H9 (cell line): ENCODE measurements around the gene SRF. TPM values are rescaled to one million over a fixed set of nuclear protein-coding genes. Genes with fewer than 3 reads are reported as not detected.

Experiments used
- DNase-seq: peaks from one replicate; pipeline ENCODE4 v3.0.0-alpha.2; 2017
- H2AFZ ChIP-seq: one replicate; pipeline ENCODE4 v1.6.1; 2013; ENCODE audit warnings: mild to moderate bottlenecking, low read length, control low read depth, moderate library complexity
- H2AK5ac ChIP-seq: 2 replicates; pipeline ENCODE4 v1.6.1; 2013; ENCODE audit warnings: low read length, control low read depth, mixed read lengths; ENCODE audit not compliant: insufficient read length
- H2BK120ac ChIP-seq: one replicate; pipeline ENCODE4 v1.6.1; 2013; ENCODE audit warnings: low read depth, mild to moderate bottlenecking, low read length, control low read depth, inconsistent platforms; ENCODE audit not compliant: poor library complexity, severe bottlenecking
- H2BK12ac ChIP-seq: 2 replicates; pipeline ENCODE4 v1.6.1; 2013; ENCODE audit warnings: low read length, control low read depth, mixed read lengths, low read depth; ENCODE audit not compliant: insufficient read length
- H2BK15ac ChIP-seq: 2 replicates; pipeline ENCODE4 v1.6.1; 2013; ENCODE audit warnings: low read depth, low read length, control low read depth
- H2BK20ac ChIP-seq: one replicate; pipeline ENCODE4 v1.6.1; 2013; ENCODE audit warnings: low read depth, mild to moderate bottlenecking, low read length, control low read depth, inconsistent platforms; ENCODE audit not compliant: poor library complexity, severe bottlenecking
- H2BK5ac ChIP-seq: 2 replicates; pipeline ENCODE4 v1.6.1; 2013; ENCODE audit warnings: low read length, control low read depth, mixed read lengths; ENCODE audit not compliant: insufficient read length
- H3K14ac ChIP-seq: 2 replicates; pipeline ENCODE4 v1.6.1; 2013; ENCODE audit warnings: low read length, control low read depth; ENCODE audit not compliant: insufficient read depth
- H3K18ac ChIP-seq: 2 replicates; pipeline ENCODE4 v1.6.1; 2013; ENCODE audit warnings: low read depth, mild to moderate bottlenecking, mixed read lengths, low read length, control low read depth; ENCODE audit not compliant: insufficient read length
- H3K23ac ChIP-seq: 2 replicates; pipeline ENCODE4 v1.6.1; 2013; ENCODE audit warnings: low read length, control low read depth, mixed read lengths, low read depth; ENCODE audit not compliant: insufficient read length
- H3K23me2 ChIP-seq: 2 replicates; pipeline ENCODE4 v1.6.1; 2013; ENCODE audit warnings: low read depth, mild to moderate bottlenecking, mixed read lengths, low read length, control low read depth; ENCODE audit not compliant: insufficient read length, poor library complexity, severe bottlenecking
- H3K27ac ChIP-seq: 2 replicates; pipeline ENCODE4 v1.5.1; 2013; ENCODE audit warnings: low read length, control low read depth, mixed read lengths, low read depth; ENCODE audit not compliant: insufficient read length
- H3K27me3 ChIP-seq: 2 replicates; pipeline ENCODE4 v1.6.1; 2013; ENCODE audit warnings: low read length, control low read depth, inconsistent platforms; ENCODE audit not compliant: insufficient read depth
- H3K4ac ChIP-seq: 2 replicates; pipeline ENCODE4 v1.6.1; 2013; ENCODE audit warnings: low read depth, mild to moderate bottlenecking, control low read depth, inconsistent platforms, low read length, moderate library complexity
- H3K4me1 ChIP-seq: 2 replicates; pipeline ENCODE4 v1.6.1; 2013; ENCODE audit warnings: low read length, control low read depth, inconsistent platforms; ENCODE audit not compliant: insufficient read depth
- H3K4me2 ChIP-seq: 2 replicates; pipeline ENCODE4 v1.6.1; 2013; ENCODE audit warnings: low read length, control low read depth, mixed read lengths; ENCODE audit not compliant: insufficient read length, insufficient read depth
- H3K56ac ChIP-seq: 2 replicates; pipeline ENCODE4 v1.6.1; 2013; ENCODE audit warnings: low read depth, mild to moderate bottlenecking, mixed read lengths, low read length, control low read depth; ENCODE audit not compliant: insufficient read length
- H3K79me1 ChIP-seq: 2 replicates; pipeline ENCODE4 v1.6.1; 2013; ENCODE audit warnings: low read depth, mild to moderate bottlenecking, moderate library complexity, low read length, control low read depth, inconsistent platforms; ENCODE audit not compliant: insufficient read depth, poor library complexity, severe bottlenecking
- H3K79me2 ChIP-seq: 2 replicates; pipeline ENCODE4 v1.6.1; 2013; ENCODE audit warnings: low read length, control low read depth, inconsistent platforms; ENCODE audit not compliant: insufficient read depth
- H3K9ac ChIP-seq: 2 replicates; pipeline ENCODE4 v1.6.1; 2013; ENCODE audit warnings: low read length, control low read depth, mixed read lengths; ENCODE audit not compliant: insufficient read length; ENCODE audit errors: extremely low read depth
- H3K9me3 ChIP-seq: one replicate; pipeline ENCODE4 v1.6.1; 2013; ENCODE audit warnings: low read depth, low read length, inconsistent platforms; ENCODE audit not compliant: control insufficient read depth
- H3T11ph ChIP-seq: one replicate; pipeline ENCODE4 v1.6.1; 2013; ENCODE audit warnings: mild to moderate bottlenecking, low read length, control low read depth, inconsistent platforms
- H4K20me1 ChIP-seq: one replicate; pipeline ENCODE4 v1.6.1; 2013; ENCODE audit not compliant: control insufficient read depth, insufficient read length, insufficient read depth
- H4K5ac ChIP-seq: 2 replicates; pipeline ENCODE4 v1.6.1; 2013; ENCODE audit warnings: low read depth, mild to moderate bottlenecking, mixed read lengths, low read length, control low read depth; ENCODE audit not compliant: insufficient read length
- H4K8ac ChIP-seq: replicated peaks from 2 replicates; pipeline ENCODE4 v1.6.1; 2013; ENCODE audit warnings: low read length, control low read depth, mixed read lengths, low read depth; ENCODE audit not compliant: insufficient read length
- H4K91ac ChIP-seq: 2 replicates; pipeline ENCODE4 v1.6.1; 2013; ENCODE audit warnings: low read depth, mild to moderate bottlenecking, moderate library complexity, mixed read lengths, low read length, control low read depth; ENCODE audit not compliant: insufficient read length
- H3K27ac Mint-ChIP-seq, 3 experiments: 2 replicates in 2 of 3; 3 replicates in 1 of 3; pipeline ENCODE4 v1.8.0; 2020 to 2021; ENCODE audit warnings: mixed read lengths in 3 of 3, mild to moderate bottlenecking in 1 of 3, moderate library complexity in 1 of 3
- H3K27me3 Mint-ChIP-seq: 2 replicates; pipeline ENCODE4 v1.8.0; 2021; ENCODE audit warnings: low read depth, mild to moderate bottlenecking, moderate library complexity, mixed read lengths
- H3K36me3 Mint-ChIP-seq, 3 experiments: 2 replicates in 2 of 3; 3 replicates in 1 of 3; pipeline ENCODE4 v1.8.0; 2020 to 2021; ENCODE audit warnings: low read depth in 3 of 3, mixed read lengths in 3 of 3; ENCODE audit not compliant: insufficient read depth in 1 of 3
- H3K4me1 Mint-ChIP-seq, 2 experiments: 2 replicates each; pipeline ENCODE4 v1.8.0; 2020; ENCODE audit warnings: mixed read lengths in 2 of 2
- H3K4me3 Mint-ChIP-seq, 2 experiments: 2 replicates in 1 of 2; 3 replicates in 1 of 2; pipeline ENCODE4 v1.8.0; 2020 to 2021; ENCODE audit warnings: mild to moderate bottlenecking in 2 of 2, mixed read lengths in 2 of 2, moderate library complexity in 1 of 2
- H3K9me3 Mint-ChIP-seq, 2 experiments: 2 replicates in 1 of 2; 3 replicates in 1 of 2; pipeline ENCODE4 v1.8.0; 2020; ENCODE audit warnings: mild to moderate bottlenecking in 2 of 2, mixed read lengths in 2 of 2, moderate library complexity in 1 of 2
- CTCF ChIP-seq: fragments of 200-600 bp; sonication (generic); conservative IDR thresholded peaks from 3 replicates; pipeline ENCODE4 v1.8.0; 2021; ENCODE audit warnings: antibody characterized with exemption, mild to moderate bottlenecking
- WGBS: extraction: QIAGEN DNeasy Blood & Tissue Kit; methylation state at CpG from one replicate; pipeline ENCODE4 v1.1.7; 2013; ENCODE audit warnings: missing lambda C conversion rate, low lambda C conversion rate, mixed read lengths; ENCODE audit not compliant: insufficient read length; ENCODE audit errors: extremely low coverage; 5-methylcytosine and 5-hydroxymethylcytosine counted together
- total RNA-seq: library from RNA; stranded (reverse); gene quantifications from 2 replicates; pipeline ENCODE4 v1.2.1, GENCODE V29; 2021

Gene SRF
- total RNA-seq, 1 experiment from 2014 or later = 57.5 TPM

GRCh38 chr6:43200541-43200940, 29.5 kb downstream of the SRF start:
- no CpG with 5 or more reads among the region's 6 CpGs for WGBS
- Histone ChIP-seq H4K20me1 (no peaks in the 10 kb centered on the region), H2BK20ac (no peak overlapping the region), H3K27ac (no peak overlapping the region), H3T11ph (no peak overlapping the region), H3K18ac (no peak overlapping the region), H2AFZ (no peak overlapping the region), H3K56ac (no peak overlapping the region), H4K91ac (no peak overlapping the region), H3K4me2 (no peak overlapping the region), H3K23me2 (no peaks in the 10 kb centered on the region), H2BK12ac (no peak overlapping the region), H2BK15ac (no peak overlapping the region), H4K5ac (no peak overlapping the region), H3K9me3 (no peaks in the 10 kb centered on the region), H3K79me2 (no peaks in the 10 kb centered on the region), H3K14ac (no peak overlapping the region), H3K4me1 (no peaks in the 10 kb centered on the region), H4K8ac (no peak overlapping the region), H3K23ac (no peak overlapping the region), H2BK120ac (no peak overlapping the region), H3K9ac (no peak overlapping the region), H3K4ac (no peak overlapping the region), H3K79me1 (no peaks in the 10 kb centered on the region), H3K27me3 (no peaks in the 10 kb centered on the region), H2BK5ac (no peak overlapping the region), H2AK5ac (no peak overlapping the region)
- no peak for TF ChIP-seq CTCF
- no peak for DNase-seq
- Mint-ChIP-seq H3K27me3 (no peaks in the 10 kb centered on the region; the same call in 1 of the 2 replicates), H3K27ac (peak overlapping the region in 1 of 3 experiments; percentile 69; a peak in 3 of 7 replicates), H3K4me3 (no peak overlapping the region), H3K4me1 (peaks cover 4 to 10% of the 10 kb centered on the region in 2 experiments; a peak in 3 of 4 replicates), H3K9me3 (no peaks in the 10 kb centered on the region), H3K36me3 (peaks cover 1 to 9% (median 4%) of the 10 kb centered on the region in 3 experiments; a peak in 5 of 7 replicates)
